Vagina (tissue), 2 donors: ENCODE results near the gene SLC9A5. TPM values are rescaled to one million over a fixed set of nuclear protein-coding genes. Genes with fewer than 3 reads are reported as not detected.
A peak's percentile ranks its signal among the peaks of the same experiment; 100 is the strongest.

ENCODE experiments used
- DNase-seq, 2 donors: peaks; one replicate each; pipeline ENCODE4 v3.0.0-alpha.2; 2017; ENCODE audit errors: extremely low spot score in 2 of 2
- H3K27ac ChIP-seq: fragments of 200-600 bp; sonication (generic); one replicate; pipeline ENCODE4 v1.5.1; 2019
- H3K27me3 ChIP-seq: fragments of 200-600 bp; sonication (generic); one replicate; pipeline ENCODE4 v1.5.1; 2019
- H3K36me3 ChIP-seq, 2 donors: fragments of 200-600 bp; sonication (generic); one replicate each; pipeline ENCODE4 v1.5.1; 2017 to 2019
- H3K4me1 ChIP-seq: fragments of 200-600 bp; sonication (generic); one replicate; pipeline ENCODE4 v1.5.1; 2019
- H3K4me3 ChIP-seq, 2 donors: fragments of 200-600 bp; sonication (generic); 1 replicate in 1 of 2; 2 replicates in 1 of 2; pipeline ENCODE4 v1.5.1; 2016 to 2019
- H3K9me3 ChIP-seq: fragments of 200-600 bp; sonication (generic); one replicate; pipeline ENCODE4 v1.5.1; 2019
- CTCF ChIP-seq, 3 experiments: fragments of 450-650 bp in 2 of 3; fragments of 200-600 bp in 1 of 3; sonication (generic) in 1 of 3; IDR thresholded peaks; one replicate each; pipeline ENCODE4 v1.5.1; 2017 to 2019; ENCODE audit warnings: antibody characterized with exemption in 3 of 3, mild to moderate bottlenecking in 2 of 3, moderate library complexity in 2 of 3
- POLR2A ChIP-seq, 2 donors: fragments of 450-650 bp; IDR thresholded peaks; one replicate each; pipeline ENCODE4 v1.6.1; 2017; ENCODE audit warnings: antibody characterized with exemption in 2 of 2, mild to moderate bottlenecking in 2 of 2, moderate library complexity in 2 of 2
- POLR2AphosphoS5 ChIP-seq, 2 donors: sonication (generic); formaldehyde crosslinking; IDR thresholded peaks; one replicate each; pipeline ENCODE4 v1.9.0; 2017; ENCODE audit warnings: antibody characterized with exemption in 2 of 2, mild to moderate bottlenecking in 2 of 2, low read depth in 1 of 2; ENCODE audit not compliant: insufficient read depth in 1 of 2
- intact Hi-C: fragments of 100-400 bp; cut with DNase I; formaldehyde crosslinking; loops from one replicate; pipeline ENCODE4 v1.15.1; 2023
- total RNA-seq: library from RNA; depleted of rRNA; stranded (reverse); fragments of >200 nt; gene quantifications from one replicate; pipeline ENCODE4 v1.2.3, GENCODE V29; 2016

The SLC9A5 gene
- total RNA-seq, 1 donor from 2014 or later: 0.49 TPM

DNA sequence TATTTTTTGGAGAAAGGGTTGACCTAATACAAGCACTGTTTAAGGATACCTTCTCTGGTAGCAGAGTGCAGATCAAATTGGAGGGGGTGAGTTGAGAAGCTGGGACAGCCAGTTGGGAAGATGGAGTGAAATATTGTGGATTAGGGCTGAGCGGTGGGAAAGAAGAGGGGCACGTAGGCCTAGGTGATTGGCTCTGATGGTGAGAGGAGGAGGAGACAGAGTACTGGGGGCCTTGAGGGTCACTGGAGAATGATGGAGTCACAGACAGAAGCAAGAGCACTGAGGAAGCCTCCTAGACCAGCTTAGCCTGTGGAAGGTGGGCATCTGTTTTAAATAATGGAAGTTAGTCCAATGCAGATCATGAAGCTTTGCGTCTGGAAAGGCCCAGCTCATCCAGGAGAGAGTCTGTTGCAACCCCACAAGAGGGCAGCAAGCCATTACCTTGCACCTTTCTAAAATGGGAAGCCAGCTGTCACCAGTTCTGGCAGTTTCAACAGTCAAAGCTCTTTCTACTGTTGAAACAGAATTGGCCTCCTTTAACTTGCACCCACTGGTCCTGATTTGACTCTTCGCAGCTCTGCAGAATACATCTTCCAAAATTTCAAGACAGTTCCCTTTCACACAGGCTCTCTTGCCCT is 11.8 kb downstream of the SLC9A5 start:
- DNase-seq: no peak
- intact Hi-C loops: no loop called here
- Histone ChIP-seq H3K27me3 (no peaks in the 10 kb centered on the region), H3K27ac (no peak overlapping the region), H3K4me1 (no peaks in the 10 kb centered on the region), H3K4me3 (no peak overlapping the region), H3K9me3 (no peaks in the 10 kb centered on the region), H3K36me3 (no peaks in the 10 kb centered on the region)
- TF ChIP-seq CTCF (IDR thresholded peaks at IDR 0.05) (peak in 2 of 3 experiments; percentile 9 to 23), POLR2AphosphoS5 (IDR thresholded peaks at IDR 0.05; ENCODE audit: insufficient read depth in 1 of 2, low read depth in 1 of 2) (no peak)

GRCh38 chr16:67263201-67263600 is 14.4 kb downstream of the SLC9A5 start:
- TF ChIP-seq CTCF (IDR thresholded peaks at IDR 0.05) (no peak), POLR2A (IDR thresholded peaks at IDR 0.05) (no peak), POLR2AphosphoS5 (IDR thresholded peaks at IDR 0.05; ENCODE audit: insufficient read depth in 1 of 2, low read depth in 1 of 2) (no peak)
- intact Hi-C loops: no loop called here
- DNase-seq: no peak

GRCh38 chr16:67264277-67264676 is 15.5 kb downstream of the SLC9A5 start:
- no peak for TF ChIP-seq POLR2AphosphoS5 (IDR thresholded peaks at IDR 0.05; ENCODE audit: insufficient read depth in 1 of 2, low read depth in 1 of 2)
- TF ChIP-seq POLR2A (IDR thresholded peaks at IDR 0.05): no peak
- no peak for TF ChIP-seq CTCF (IDR thresholded peaks at IDR 0.05)
- DNase-seq: no peak

More at GRCh38 chr16:67263201-67263600, 14.4 kb downstream of the SLC9A5 start:
- no peak overlapping the region for H3K4me3 ChIP-seq
- H3K4me1 ChIP-seq: no peaks in the 10 kb centered on the region
- H3K27ac ChIP-seq: no peak overlapping the region
- no peaks in the 10 kb centered on the region for H3K36me3 ChIP-seq
- no peaks in the 10 kb centered on the region for H3K27me3 ChIP-seq
- no peaks in the 10 kb centered on the region for H3K9me3 ChIP-seq

DNA sequence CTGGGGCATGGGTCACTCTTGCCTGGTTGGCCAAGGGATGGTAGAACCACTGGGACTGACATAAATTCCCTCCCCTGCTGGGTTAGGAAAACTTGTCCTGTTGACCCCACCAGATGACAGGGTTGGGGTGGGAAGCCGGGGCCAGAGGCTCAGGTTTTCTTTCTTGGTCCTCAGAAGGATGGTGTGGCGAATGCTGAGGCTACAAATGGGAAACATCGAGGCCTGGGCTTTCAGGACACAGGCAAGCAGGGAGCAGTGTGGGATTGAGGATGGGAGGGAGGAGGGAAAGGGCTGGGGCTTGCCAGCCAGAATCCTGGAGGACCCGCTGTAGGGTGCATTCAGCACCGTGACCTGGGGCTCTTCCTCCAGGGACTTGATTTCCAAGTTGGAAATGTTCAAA is 16.1 kb downstream of the SLC9A5 start:
- no peak overlapping the region for H3K4me3 ChIP-seq
- H3K9me3 ChIP-seq: no peaks in the 10 kb centered on the region
- no peaks in the 10 kb centered on the region for H3K27me3 ChIP-seq
- no peaks in the 10 kb centered on the region for H3K4me1 ChIP-seq
- no peak overlapping the region for H3K27ac ChIP-seq
- no peaks in the 10 kb centered on the region for H3K36me3 ChIP-seq
- intact Hi-C loops: no loop called here
- TF ChIP-seq POLR2AphosphoS5 (IDR thresholded peaks at IDR 0.05; ENCODE audit: insufficient read depth in 1 of 2, low read depth in 1 of 2) (no peak), CTCF (IDR thresholded peaks at IDR 0.05) (no peak), POLR2A (IDR thresholded peaks at IDR 0.05) (no peak)
- no peak for DNase-seq

More at GRCh38 chr16:67264277-67264676, 15.5 kb downstream of the SLC9A5 start:
- Histone ChIP-seq H3K36me3 (no peaks in the 10 kb centered on the region), H3K27ac (no peak overlapping the region), H3K9me3 (no peaks in the 10 kb centered on the region), H3K4me1 (no peaks in the 10 kb centered on the region), H3K4me3 (no peak overlapping the region), H3K27me3 (no peaks in the 10 kb centered on the region)
- intact Hi-C loops: no loop called here

GRCh38 chr16:67265834-67266233 is 17.1 kb downstream of the SLC9A5 start:
- no peak for DNase-seq
- intact Hi-C loops: no loop called here
- H3K4me3 ChIP-seq: no peak overlapping the region
- no peaks in the 10 kb centered on the region for H3K9me3 ChIP-seq
- H3K27me3 ChIP-seq: no peaks in the 10 kb centered on the region
- no peak for TF ChIP-seq CTCF (IDR thresholded peaks at IDR 0.05)
- no peak for TF ChIP-seq POLR2AphosphoS5 (IDR thresholded peaks at IDR 0.05; ENCODE audit: insufficient read depth in 1 of 2, low read depth in 1 of 2)
- no peak for TF ChIP-seq POLR2A (IDR thresholded peaks at IDR 0.05)
- no peak overlapping the region for H3K27ac ChIP-seq
- no peaks in the 10 kb centered on the region for H3K4me1 ChIP-seq
- H3K36me3 ChIP-seq: no peaks in the 10 kb centered on the region
